NT2/D1 (cell line): ENCODE data around the gene PCARE.

Experiments used
- DNase-seq: peaks from one replicate; pipeline ENCODE4 v3.0.0-alpha.2; 2011; ENCODE audit warnings: low read depth, low spot score
- H3K27me3 ChIP-seq: 2 replicates; pipeline ENCODE4 v1.6.0; 2011; ENCODE audit warnings: mild to moderate bottlenecking; ENCODE audit not compliant: insufficient read length, insufficient read depth
- H3K36me3 ChIP-seq: 2 replicates; pipeline ENCODE4 v1.6.1; 2011; ENCODE audit warnings: mild to moderate bottlenecking, low read length, mixed read lengths; ENCODE audit not compliant: insufficient read depth, insufficient read length
- H3K4me1 ChIP-seq: 2 replicates; pipeline ENCODE4 v1.5.1; 2011; ENCODE audit not compliant: insufficient read depth, insufficient read length
- H3K4me3 ChIP-seq: 2 replicates; pipeline ENCODE4 v1.5.1; 2011; ENCODE audit warnings: low read depth; ENCODE audit not compliant: insufficient read length
- H3K9ac ChIP-seq: 2 replicates; pipeline ENCODE4 v1.6.0; 2011; ENCODE audit warnings: low read depth; ENCODE audit not compliant: insufficient read length
- H3K9me3 ChIP-seq: 2 replicates; pipeline ENCODE4 v1.5.1; 2011; ENCODE audit warnings: mild to moderate bottlenecking, low read length; ENCODE audit not compliant: insufficient read depth
- SUZ12 ChIP-seq: IDR thresholded peaks from 2 replicates; pipeline ENCODE4 v1.6.1; 2011; ENCODE audit not compliant: insufficient read length, insufficient read depth; ENCODE audit errors: extremely low read depth
- YY1 ChIP-seq: IDR thresholded peaks from 2 replicates; pipeline ENCODE4 v1.6.1; 2011; ENCODE audit not compliant: insufficient read length, insufficient read depth
- ZNF274 ChIP-seq: IDR thresholded peaks from 2 replicates; pipeline ENCODE4 v1.6.1; 2011; ENCODE audit warnings: mild to moderate bottlenecking, low read depth, low read length

Gene PCARE

DNA sequence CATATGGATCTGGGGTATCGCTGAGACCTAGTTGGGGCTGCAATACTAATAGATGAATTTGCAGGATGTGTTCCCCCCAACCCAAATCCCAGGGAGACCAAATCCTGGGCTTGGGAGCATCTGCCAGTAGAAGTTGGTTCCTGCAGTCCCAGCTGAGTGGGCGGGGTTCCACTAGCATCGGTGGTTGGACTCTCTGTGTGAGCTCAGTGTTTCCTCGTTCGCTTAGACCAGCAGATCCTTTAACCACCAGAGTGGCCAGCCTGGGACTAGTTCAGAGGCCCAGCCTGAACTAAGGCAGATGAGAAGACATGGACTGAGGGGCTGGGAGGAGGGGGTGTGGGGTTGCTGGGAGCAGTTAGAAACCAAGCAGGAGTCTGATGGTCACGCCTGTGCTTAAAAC is 40.7 kb downstream of the PCARE start:
- Histone ChIP-seq H3K27me3 (no peaks in the 10 kb centered on the region), H3K4me1 (peaks cover 7% of the 10 kb centered on the region), H3K36me3 (no peaks in the 10 kb centered on the region), H3K9me3 (no peaks in the 10 kb centered on the region), H3K4me3 (no peak overlapping the region), H3K9ac (no peak overlapping the region)
- no peak for DNase-seq
- TF ChIP-seq YY1 (no peak), SUZ12 (no peak), ZNF274 (no peak)

DNA sequence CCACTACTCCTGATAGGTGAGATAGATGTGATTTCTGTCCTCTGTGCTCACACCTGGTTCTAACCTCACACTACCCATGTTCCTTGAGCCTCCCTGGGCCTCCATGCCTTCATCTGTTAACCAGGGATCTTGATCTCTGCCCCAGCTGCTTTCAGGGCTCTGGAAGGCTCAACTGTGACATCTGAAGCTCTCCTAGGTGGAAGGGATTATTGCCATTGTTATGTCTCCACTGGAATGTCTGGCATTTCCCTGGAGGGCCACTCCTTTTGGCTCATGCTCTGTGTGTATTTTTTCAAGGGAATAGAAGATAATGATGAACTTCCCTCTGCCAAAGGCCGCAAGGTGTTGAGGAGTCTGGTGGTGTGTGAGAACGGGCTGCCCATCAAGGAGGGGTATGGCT is 41.2 kb downstream of the PCARE start:
- no peak overlapping the region for H3K4me3 ChIP-seq
- no peaks in the 10 kb centered on the region for H3K27me3 ChIP-seq
- peak; percentile 77 for DNase-seq
- H3K9ac ChIP-seq, result no peak overlapping the region
- no peaks in the 10 kb centered on the region for H3K36me3 ChIP-seq
- TF ChIP-seq SUZ12 (no peak), YY1 (no peak), ZNF274 (no peak)
- H3K9me3 ChIP-seq, result no peaks in the 10 kb centered on the region
- H3K4me1 ChIP-seq, result peaks cover 7% of the 10 kb centered on the region

DNA sequence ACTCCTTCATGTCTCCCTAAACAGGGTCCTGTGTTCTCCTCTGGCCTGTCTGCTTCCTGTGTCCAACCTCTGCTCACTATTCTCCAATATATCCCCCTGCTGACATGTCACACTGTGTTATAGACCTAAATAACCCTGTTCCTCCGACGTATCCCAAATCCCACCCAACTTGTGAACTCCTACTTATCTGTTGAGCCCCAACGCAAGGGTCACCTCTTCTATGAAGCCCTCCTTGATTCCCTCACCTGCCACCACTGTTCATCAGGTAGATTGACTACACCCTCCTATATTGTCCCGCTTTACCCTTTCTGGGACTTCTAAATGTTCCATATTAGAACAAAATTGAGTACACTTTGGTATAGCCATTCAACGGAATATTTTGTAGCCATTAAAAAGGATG is 42.1 kb downstream of the PCARE start:
- TF ChIP-seq SUZ12 (no peak), YY1 (no peak), ZNF274 (no peak)
- Histone ChIP-seq H3K36me3 (no peaks in the 10 kb centered on the region), H3K27me3 (no peaks in the 10 kb centered on the region), H3K9ac (no peak overlapping the region), H3K9me3 (no peaks in the 10 kb centered on the region), H3K4me3 (no peak overlapping the region), H3K4me1 (peaks cover 7% of the 10 kb centered on the region)
- DNase-seq, result no peak

DNA sequence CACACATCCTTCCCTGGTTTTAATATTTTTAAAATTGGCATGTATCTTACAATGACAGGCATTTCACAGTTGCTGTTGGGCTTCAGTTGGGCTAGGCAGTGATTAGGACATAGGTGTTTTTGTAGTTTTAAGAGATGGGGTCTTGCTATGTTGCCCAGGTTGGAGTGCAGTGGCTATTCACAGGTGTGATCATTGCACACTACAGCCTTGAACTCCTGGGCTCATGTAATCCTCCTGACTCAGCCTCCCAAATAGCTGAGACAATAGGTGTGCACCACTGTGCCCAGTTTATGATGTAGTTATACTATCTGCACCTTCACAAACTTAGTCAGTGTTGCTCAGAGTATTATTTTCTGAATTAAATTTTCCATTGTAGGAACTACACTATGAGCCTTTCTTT is 43.3 kb downstream of the PCARE start:
- Histone ChIP-seq H3K27me3 (no peaks in the 10 kb centered on the region), H3K9ac (no peak overlapping the region), H3K9me3 (no peaks in the 10 kb centered on the region), H3K36me3 (no peaks in the 10 kb centered on the region), H3K4me1 (peaks cover 7% of the 10 kb centered on the region), H3K4me3 (no peak overlapping the region)
- DNase-seq, result no peak
- no peak for TF ChIP-seq SUZ12

DNA sequence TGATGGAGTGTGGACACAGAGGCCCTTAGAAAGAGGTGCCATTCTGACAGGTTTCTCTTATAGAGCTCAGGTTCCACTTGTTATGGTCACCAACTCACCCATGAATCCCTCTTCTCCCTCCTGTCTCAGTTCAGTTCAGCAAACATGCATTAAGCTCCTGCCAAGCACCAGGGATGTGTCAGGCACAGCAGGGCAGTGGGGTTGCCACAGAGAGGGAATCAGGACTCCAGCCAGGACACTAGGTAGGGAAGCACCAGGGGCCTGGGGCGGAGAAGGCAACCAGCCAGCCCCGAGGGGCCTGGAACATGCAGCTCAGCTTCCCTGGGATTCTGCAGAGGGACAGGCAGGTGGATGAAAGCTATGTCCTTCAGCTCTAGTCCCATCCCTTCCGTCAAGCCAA is 48.6 kb downstream of the PCARE start:
- DNase-seq, result no peak
- Histone ChIP-seq H3K9me3 (no peaks in the 10 kb centered on the region), H3K27me3 (no peaks in the 10 kb centered on the region), H3K9ac (no peak overlapping the region), H3K4me1 (peaks cover 4% of the 10 kb centered on the region), H3K4me3 (no peak overlapping the region), H3K36me3 (no peaks in the 10 kb centered on the region)
- TF ChIP-seq SUZ12 (no peak), ZNF274 (no peak), YY1 (no peak)

DNA sequence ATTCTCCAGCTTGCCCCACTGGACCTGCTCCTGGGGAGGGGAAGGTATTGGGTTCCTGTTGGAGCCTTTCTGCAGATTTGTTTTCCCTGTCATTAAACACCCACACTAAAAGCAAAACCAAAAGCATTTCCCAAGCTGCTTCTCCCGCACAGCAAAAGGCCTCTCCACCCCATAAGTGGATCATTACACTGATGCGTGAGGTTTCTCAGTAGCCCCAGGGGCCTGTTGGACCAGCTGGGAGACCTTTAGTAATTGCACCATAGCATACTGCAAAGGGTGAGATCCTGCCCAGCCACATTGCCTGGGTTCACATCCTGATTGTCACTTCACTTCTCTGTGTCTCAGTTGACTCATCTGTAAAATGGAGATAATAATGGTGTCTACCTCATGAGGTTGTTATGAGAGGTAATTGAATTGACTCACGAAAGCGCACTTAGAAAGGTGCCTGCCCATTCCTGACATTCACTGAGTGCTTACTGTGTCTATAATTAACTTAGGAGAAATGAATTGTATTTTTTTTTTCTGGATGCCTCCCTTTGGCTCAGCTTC is 49.4 kb downstream of the PCARE start:
- no peak for TF ChIP-seq YY1
- TF ChIP-seq SUZ12, result no peak
- TF ChIP-seq ZNF274, result no peak
- no peaks in the 10 kb centered on the region for H3K9me3 ChIP-seq
- no peaks in the 10 kb centered on the region for H3K36me3 ChIP-seq
- H3K9ac ChIP-seq, result no peak overlapping the region
- no peaks in the 10 kb centered on the region for H3K27me3 ChIP-seq
- H3K4me1 ChIP-seq, result peaks cover 4% of the 10 kb centered on the region
- no peak overlapping the region for H3K4me3 ChIP-seq
- no peak for DNase-seq

DNA sequence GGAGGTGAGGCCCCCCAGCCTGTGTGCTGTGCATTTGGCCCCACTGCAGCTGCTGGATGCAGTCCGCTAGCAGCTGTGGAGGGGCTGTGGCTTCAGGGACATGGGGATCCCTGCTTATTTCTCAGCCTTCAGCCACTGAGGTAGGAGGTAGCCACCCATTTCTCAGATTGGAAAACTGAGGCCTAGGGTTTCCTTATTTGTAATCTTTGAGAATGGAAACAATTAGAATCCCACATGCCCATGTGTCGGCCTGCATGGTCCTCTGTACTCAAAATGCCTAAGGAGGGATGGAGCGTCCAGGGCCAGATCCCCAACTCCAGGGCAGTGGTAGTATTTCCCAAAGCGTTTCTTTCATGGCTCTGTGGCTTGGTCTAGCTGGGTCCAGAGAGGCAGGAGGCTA is 51.1 kb downstream of the PCARE start:
- TF ChIP-seq SUZ12 (no peak), ZNF274 (no peak), YY1 (no peak)
- H3K4me3 ChIP-seq, result no peak overlapping the region
- DNase-seq, result no peak

More for the DNA sequence above, 51.1 kb downstream of the PCARE start:
- H3K9ac ChIP-seq, result no peak overlapping the region
- H3K36me3 ChIP-seq, result no peaks in the 10 kb centered on the region
- H3K4me1 ChIP-seq, result peaks cover 4% of the 10 kb centered on the region
- no peaks in the 10 kb centered on the region for H3K9me3 ChIP-seq
- H3K27me3 ChIP-seq, result no peaks in the 10 kb centered on the region
